HepG2 (cell line): Measurements from ENCODE around the gene GNAI2. TPM values are rescaled to one million over a fixed set of nuclear protein-coding genes. Genes with fewer than 3 reads are reported as not detected.

Experiments
- ADNP ChIP-seq: sonication (generic); formaldehyde crosslinking; IDR thresholded peaks from 2 replicates; pipeline ENCODE4 v1.4.0; 2020; ENCODE audit warnings: missing genetic modification reagents
- AKAP8 ChIP-seq: sonication (generic); formaldehyde crosslinking; IDR thresholded peaks from 2 replicates; pipeline ENCODE4 v1.5.1; 2020; ENCODE audit warnings: mild to moderate bottlenecking, missing genetic modification reagents
- ARNT2 ChIP-seq: sonication (generic); formaldehyde crosslinking; IDR thresholded peaks from 2 replicates; pipeline ENCODE4 v1.8.0; 2022; ENCODE audit warnings: mild to moderate bottlenecking, low read depth, missing genetic modification reagents, moderate library complexity
- ATF7-NPFF ChIP-seq: sonication (generic); formaldehyde crosslinking; IDR thresholded peaks from 2 replicates; pipeline ENCODE4 v1.8.1; 2023; ENCODE audit warnings: mild to moderate bottlenecking, low read depth, missing genetic modification reagents, moderate library complexity
- DNMT1 ChIP-seq: sonication (generic); formaldehyde crosslinking; IDR thresholded peaks from 2 replicates; pipeline ENCODE4 v1.5.1; 2020; ENCODE audit warnings: mild to moderate bottlenecking, missing genetic modification reagents
- FOXK2 ChIP-seq: fragments of 450-650 bp; IDR thresholded peaks from 2 replicates; pipeline ENCODE4 v1.6.1; 2016
- HES4 ChIP-seq: sonication (generic); formaldehyde crosslinking; IDR thresholded peaks from 2 replicates; pipeline ENCODE4 v1.9.0; 2021; ENCODE audit warnings: mild to moderate bottlenecking, missing genetic modification reagents, borderline replicate concordance
- MBD4 ChIP-seq: IDR thresholded peaks from 2 replicates; pipeline ENCODE4 v1.6.1; 2012; ENCODE audit warnings: low read length, inconsistent platforms, borderline replicate concordance
- MED13 ChIP-seq: sonication (generic); formaldehyde crosslinking; IDR thresholded peaks from 2 replicates; pipeline ENCODE4 v1.5.0; 2020; ENCODE audit warnings: missing genetic modification reagents
- MXI1 ChIP-seq: IDR thresholded peaks from 3 replicates; pipeline ENCODE4 v1.6.1; 2012; ENCODE audit warnings: low read depth, low read length, inconsistent platforms, borderline replicate concordance
- SCMH1 ChIP-seq: sonication (generic); formaldehyde crosslinking; IDR thresholded peaks from 2 replicates; pipeline ENCODE4 v1.9.0; 2021; ENCODE audit warnings: missing genetic modification reagents, mild to moderate bottlenecking, borderline replicate concordance
- SIX1 ChIP-seq: sonication (generic); formaldehyde crosslinking; IDR thresholded peaks from 2 replicates; pipeline ENCODE4 v1.4.0; 2020; ENCODE audit warnings: missing genetic modification reagents, borderline replicate concordance
- SP140L ChIP-seq: sonication (generic); formaldehyde crosslinking; IDR thresholded peaks from 2 replicates; pipeline ENCODE4 v1.4.0; 2020; ENCODE audit warnings: missing genetic modification reagents, borderline replicate concordance
- TBX2 ChIP-seq: sonication (generic); formaldehyde crosslinking; IDR thresholded peaks from 2 replicates; pipeline ENCODE4 v1.5.0; 2020; ENCODE audit warnings: missing genetic modification reagents, mild to moderate bottlenecking, borderline replicate concordance
- ZNF530 ChIP-seq: sonication (generic); formaldehyde crosslinking; IDR thresholded peaks from 2 replicates; pipeline ENCODE4 v1.5.0; 2020; ENCODE audit warnings: low read depth, mild to moderate bottlenecking, missing genetic modification reagents
- ZNF547 ChIP-seq: sonication (generic); formaldehyde crosslinking; IDR thresholded peaks from 2 replicates; pipeline ENCODE4 v1.5.1; 2020; ENCODE audit warnings: mild to moderate bottlenecking, missing genetic modification reagents
- ZNF781 ChIP-seq: sonication (generic); formaldehyde crosslinking; IDR thresholded peaks from 2 replicates; pipeline ENCODE4 v1.5.1; 2020; ENCODE audit warnings: borderline replicate concordance, mild to moderate bottlenecking, missing genetic modification reagents; ENCODE audit errors: not compliant biosample characterization
- ZNF83 ChIP-seq: sonication (generic); formaldehyde crosslinking; IDR thresholded peaks from 2 replicates; pipeline ENCODE4 v1.4.0; 2020; ENCODE audit warnings: missing genetic modification reagents, mild to moderate bottlenecking, borderline replicate concordance
- ZSCAN9 ChIP-seq: IDR thresholded peaks from 2 replicates; pipeline ENCODE4 v1.6.1; 2016; ENCODE audit warnings: borderline replicate concordance
- polyA plus RNA-seq, 8 experiments: library from polyadenylated mRNA; depleted of rRNA in 3 of 8; stranded (reverse) in 7 of 8; unstranded in 1 of 8; fragments of >200 nt; fragmentation: Illumina TruSeq in 4 of 8; extraction: Trizol in 4 of 8; gene quantifications; 2 replicates each; pipeline versions ENCODE4 v1.2.1 to v1.2.3, GENCODE V29; 2011 to 2016; ENCODE audit warnings: low read depth in 4 of 8, missing spikeins in 1 of 8, mixed read lengths in 1 of 8; ENCODE audit not compliant: insufficient read depth in 1 of 8
- total RNA-seq, 5 experiments: library from RNA; depleted of rRNA; stranded (reverse); fragments of >200 nt; fragmentation: Illumina TruSeq; extraction: Trizol; gene quantifications; 2 replicates each; pipeline ENCODE4 v1.2.3, GENCODE V29; 2016; ENCODE audit warnings: low read depth in 1 of 5
- TF ChIP-seq, protein P1 (sequence below): sonication (generic); formaldehyde crosslinking; IDR thresholded peaks from 2 replicates; pipeline ENCODE4 v1.8.1; 2022; ENCODE audit warnings: low read depth, mild to moderate bottlenecking, missing genetic modification reagents
- TF ChIP-seq, protein P2 (sequence below): sonication (generic); formaldehyde crosslinking; IDR thresholded peaks from 2 replicates; pipeline ENCODE4 v1.4.0; 2020; ENCODE audit warnings: mild to moderate bottlenecking, missing genetic modification reagents, borderline replicate concordance
- TF ChIP-seq, protein P3 (sequence below): IDR thresholded peaks from 2 replicates; pipeline ENCODE4 v1.6.1; 2016; ENCODE audit warnings: missing biosample characterization, missing genetic modification reagents, low read depth

Gene GNAI2
- total and polyA plus RNA-seq, 2 of the 13 experiments (the other 11 are each of a cell fraction or from before 2014, with no cell fraction given), result 51.1 to 66.2 TPM

DNA sequence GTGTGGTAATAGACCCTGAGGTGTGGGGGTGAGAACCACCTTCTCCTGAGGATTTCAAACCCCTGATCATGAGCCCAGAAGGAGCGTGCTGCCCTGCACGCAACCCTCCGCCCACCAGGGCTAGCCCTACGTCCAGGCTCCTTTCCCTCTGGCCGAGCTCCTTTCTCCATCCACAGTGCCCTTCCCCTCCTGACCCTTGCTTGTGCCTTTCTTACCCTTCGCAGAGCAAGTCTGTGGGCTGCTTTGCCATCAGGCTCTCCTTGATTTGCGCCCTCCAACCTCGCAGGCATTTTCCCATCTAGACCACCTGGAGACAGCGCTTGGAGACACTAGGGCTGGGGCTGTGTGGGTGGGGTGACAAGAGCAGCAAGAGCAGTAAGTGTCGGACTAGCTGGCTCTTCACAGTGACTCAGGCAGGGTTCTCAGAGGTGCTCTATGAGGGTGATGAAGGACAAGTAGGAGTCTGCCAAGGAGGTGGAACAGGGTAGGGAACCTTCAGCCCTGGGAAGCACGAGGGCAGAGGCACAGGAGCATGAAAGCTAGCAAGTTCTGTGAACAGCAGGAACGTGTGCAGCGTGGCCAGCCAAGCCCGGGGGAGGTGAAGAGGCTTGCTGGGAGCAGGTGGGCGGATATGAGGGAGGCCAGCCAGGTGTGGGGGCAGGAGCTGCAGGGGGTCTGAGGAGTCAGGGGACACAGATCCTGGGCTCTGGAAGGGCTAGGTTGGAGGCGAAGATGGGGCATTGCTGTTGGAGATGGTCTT, 33.5 kb upstream of the GNAI2 start (continued):
- TF ChIP-seq, protein P1, sequence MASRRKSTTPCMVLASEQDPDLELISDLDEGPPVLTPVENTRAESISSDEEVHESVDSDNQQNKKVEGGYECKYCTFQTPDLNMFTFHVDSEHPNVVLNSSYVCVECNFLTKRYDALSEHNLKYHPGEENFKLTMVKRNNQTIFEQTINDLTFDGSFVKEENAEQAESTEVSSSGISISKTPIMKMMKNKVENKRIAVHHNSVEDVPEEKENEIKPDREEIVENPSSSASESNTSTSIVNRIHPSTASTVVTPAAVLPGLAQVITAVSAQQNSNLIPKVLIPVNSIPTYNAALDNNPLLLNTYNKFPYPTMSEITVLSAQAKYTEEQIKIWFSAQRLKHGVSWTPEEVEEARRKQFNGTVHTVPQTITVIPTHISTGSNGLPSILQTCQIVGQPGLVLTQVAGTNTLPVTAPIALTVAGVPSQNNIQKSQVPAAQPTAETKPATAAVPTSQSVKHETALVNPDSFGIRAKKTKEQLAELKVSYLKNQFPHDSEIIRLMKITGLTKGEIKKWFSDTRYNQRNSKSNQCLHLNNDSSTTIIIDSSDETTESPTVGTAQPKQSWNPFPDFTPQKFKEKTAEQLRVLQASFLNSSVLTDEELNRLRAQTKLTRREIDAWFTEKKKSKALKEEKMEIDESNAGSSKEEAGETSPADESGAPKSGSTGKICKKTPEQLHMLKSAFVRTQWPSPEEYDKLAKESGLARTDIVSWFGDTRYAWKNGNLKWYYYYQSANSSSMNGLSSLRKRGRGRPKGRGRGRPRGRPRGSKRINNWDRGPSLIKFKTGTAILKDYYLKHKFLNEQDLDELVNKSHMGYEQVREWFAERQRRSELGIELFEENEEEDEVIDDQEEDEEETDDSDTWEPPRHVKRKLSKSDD, result no peak
- no peak for TF ChIP-seq ZNF83 (CRISPR knock-in tag)
- TF ChIP-seq ZNF547 (CRISPR knock-in tag), result no peak
- no peak for TF ChIP-seq ZNF781 (CRISPR knock-in tag)
- TF ChIP-seq ADNP (CRISPR knock-in tag), result no peak
- TF ChIP-seq SCMH1 (CRISPR knock-in tag), result no peak
- no peak for TF ChIP-seq HES4 (CRISPR knock-in tag)
- TF ChIP-seq, protein P2, sequence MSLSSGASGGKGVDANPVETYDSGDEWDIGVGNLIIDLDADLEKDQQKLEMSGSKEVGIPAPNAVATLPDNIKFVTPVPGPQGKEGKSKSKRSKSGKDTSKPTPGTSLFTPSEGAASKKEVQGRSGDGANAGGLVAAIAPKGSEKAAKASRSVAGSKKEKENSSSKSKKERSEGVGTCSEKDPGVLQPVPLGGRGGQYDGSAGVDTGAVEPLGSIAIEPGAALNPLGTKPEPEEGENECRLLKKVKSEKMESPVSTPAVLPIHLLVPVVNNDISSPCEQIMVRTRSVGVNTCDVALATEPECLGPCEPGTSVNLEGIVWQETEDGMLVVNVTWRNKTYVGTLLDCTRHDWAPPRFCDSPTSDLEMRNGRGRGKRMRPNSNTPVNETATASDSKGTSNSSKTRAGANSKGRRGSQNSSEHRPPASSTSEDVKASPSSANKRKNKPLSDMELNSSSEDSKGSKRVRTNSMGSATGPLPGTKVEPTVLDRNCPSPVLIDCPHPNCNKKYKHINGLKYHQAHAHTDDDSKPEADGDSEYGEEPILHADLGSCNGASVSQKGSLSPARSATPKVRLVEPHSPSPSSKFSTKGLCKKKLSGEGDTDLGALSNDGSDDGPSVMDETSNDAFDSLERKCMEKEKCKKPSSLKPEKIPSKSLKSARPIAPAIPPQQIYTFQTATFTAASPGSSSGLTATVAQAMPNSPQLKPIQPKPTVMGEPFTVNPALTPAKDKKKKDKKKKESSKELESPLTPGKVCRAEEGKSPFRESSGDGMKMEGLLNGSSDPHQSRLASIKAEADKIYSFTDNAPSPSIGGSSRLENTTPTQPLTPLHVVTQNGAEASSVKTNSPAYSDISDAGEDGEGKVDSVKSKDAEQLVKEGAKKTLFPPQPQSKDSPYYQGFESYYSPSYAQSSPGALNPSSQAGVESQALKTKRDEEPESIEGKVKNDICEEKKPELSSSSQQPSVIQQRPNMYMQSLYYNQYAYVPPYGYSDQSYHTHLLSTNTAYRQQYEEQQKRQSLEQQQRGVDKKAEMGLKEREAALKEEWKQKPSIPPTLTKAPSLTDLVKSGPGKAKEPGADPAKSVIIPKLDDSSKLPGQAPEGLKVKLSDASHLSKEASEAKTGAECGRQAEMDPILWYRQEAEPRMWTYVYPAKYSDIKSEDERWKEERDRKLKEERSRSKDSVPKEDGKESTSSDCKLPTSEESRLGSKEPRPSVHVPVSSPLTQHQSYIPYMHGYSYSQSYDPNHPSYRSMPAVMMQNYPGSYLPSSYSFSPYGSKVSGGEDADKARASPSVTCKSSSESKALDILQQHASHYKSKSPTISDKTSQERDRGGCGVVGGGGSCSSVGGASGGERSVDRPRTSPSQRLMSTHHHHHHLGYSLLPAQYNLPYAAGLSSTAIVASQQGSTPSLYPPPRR (CRISPR knock-in tag), result no peak
- no peak for TF ChIP-seq SIX1 (CRISPR knock-in tag)
- TF ChIP-seq, protein P3, sequence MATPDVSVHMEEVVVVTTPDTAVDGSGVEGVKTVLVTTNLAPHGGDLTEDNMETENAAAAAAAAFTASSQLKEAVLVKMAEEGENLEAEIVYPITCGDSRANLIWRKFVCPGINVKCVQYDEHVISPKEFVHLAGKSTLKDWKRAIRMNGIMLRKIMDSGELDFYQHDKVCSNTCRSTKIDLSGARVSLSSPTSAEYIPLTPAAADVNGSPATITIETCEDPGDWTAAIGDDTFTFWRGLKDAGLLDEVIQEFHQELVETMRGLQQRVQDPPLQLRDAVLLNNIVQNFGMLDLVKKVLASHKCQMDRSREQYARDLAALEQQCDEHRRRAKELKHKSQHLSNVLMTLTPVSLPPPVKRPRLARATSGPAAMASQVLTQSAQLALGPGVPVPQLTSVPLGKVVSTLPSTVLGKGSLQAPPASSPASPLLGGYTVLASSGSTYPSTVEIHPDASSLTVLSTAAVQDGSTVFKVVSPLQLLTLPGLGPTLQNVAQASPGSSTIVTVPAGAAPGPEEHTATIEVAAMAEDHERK (CRISPR knock-in tag), result no peak
- TF ChIP-seq MXI1, result no peak
- no peak for TF ChIP-seq MBD4
- TF ChIP-seq ZSCAN9 (CRISPR knock-in tag), result no peak
- TF ChIP-seq AKAP8 (CRISPR knock-in tag), result no peak
- 0 out of 2 replicates have a peak, but pooled peaks have one; percentile 26 for TF ChIP-seq DNMT1 (CRISPR knock-in tag)
- no peak for TF ChIP-seq FOXK2
- no peak for TF ChIP-seq SP140L (CRISPR knock-in tag)
- no peak for TF ChIP-seq ZNF530
- peak; percentile 48 for TF ChIP-seq ARNT2 (CRISPR knock-in tag)
- no peak for TF ChIP-seq TBX2 (CRISPR knock-in tag)
- TF ChIP-seq ATF7-NPFF (CRISPR knock-in tag), result no peak
- TF ChIP-seq MED13 (CRISPR knock-in tag), result no peak
